Small intestine (tissue), 7 donors: Measurements from ENCODE around the gene SUPT3H. TPM values are rescaled to one million over a fixed set of nuclear protein-coding genes. Genes with fewer than 3 reads are reported as not detected.
"Not testable (repeated sequence)": the region's sequence is repeated elsewhere in the genome, so short reads cannot be mapped to it uniquely, and the experiment has no call there.

Experiments used
- DNase-seq, 2 donors: peaks; one replicate each; pipeline versions ENCODE4 v3.0.0 to v3.0.0-alpha.2; 2013
- FAIRE-seq: peaks from 2 replicates; lab custom pipeline; 2012; peaks lifted over from hg19 to GRCh38; lab: Jason Lieb, UNC
- H3K27ac ChIP-seq, 3 donors: one replicate each; pipeline ENCODE4 v1.5.1; 2013; ENCODE audit warnings: low read length in 2 of 3, mild to moderate bottlenecking in 2 of 3, control low read depth in 1 of 3, inconsistent platforms in 1 of 3, low read depth in 1 of 3, moderate library complexity in 1 of 3
- H3K27me3 ChIP-seq, 3 donors: one replicate each; pipeline ENCODE4 v1.6.1; 2013; ENCODE audit warnings: low read length in 3 of 3, inconsistent platforms in 1 of 3; ENCODE audit not compliant: control insufficient read depth in 3 of 3, insufficient read depth in 3 of 3
- H3K36me3 ChIP-seq, 3 donors: one replicate each; pipeline ENCODE4 v1.6.1; 2013; ENCODE audit warnings: low read length in 3 of 3, inconsistent platforms in 1 of 3, low read depth in 1 of 3, mild to moderate bottlenecking in 1 of 3, moderate library complexity in 1 of 3; ENCODE audit not compliant: control insufficient read depth in 3 of 3, insufficient read depth in 2 of 3
- H3K4me1 ChIP-seq, 3 donors: one replicate each; pipeline ENCODE4 v1.6.1; 2013; ENCODE audit warnings: low read length in 2 of 3, inconsistent platforms in 1 of 3, low read depth in 1 of 3, mild to moderate bottlenecking in 1 of 3, moderate library complexity in 1 of 3; ENCODE audit not compliant: control insufficient read depth in 3 of 3, insufficient read depth in 2 of 3
- H3K4me3 ChIP-seq, 3 donors: one replicate each; pipeline ENCODE4 v1.5.1; 2013; ENCODE audit warnings: low read length in 3 of 3, control low read depth in 1 of 3, inconsistent platforms in 1 of 3, low read depth in 1 of 3, mild to moderate bottlenecking in 1 of 3, moderate library complexity in 1 of 3
- H3K9me3 ChIP-seq, 2 donors: one replicate each; pipeline ENCODE4 v1.6.1; 2013; ENCODE audit warnings: low read depth in 1 of 2, low read length in 1 of 2; ENCODE audit not compliant: control insufficient read depth in 2 of 2, insufficient read depth in 1 of 2
- WGBS, 3 donors: extraction: QIAGEN DNeasy Blood & Tissue Kit; methylation state at CpG; one replicate each; pipeline ENCODE4 v1.1.7; 2013; 5-methylcytosine and 5-hydroxymethylcytosine counted together
- polyA plus RNA-seq, 4 donors: library from polyadenylated mRNA; stranded (reverse) in 3 of 4; unstranded in 1 of 4; fragments of 200-250 nt in 3 of 4; fragments of 120-200 nt in 1 of 4; gene quantifications; one replicate each; pipeline versions ENCODE4 v1.2.1 to v1.2.3, GENCODE V29; 2013
- donor health status: healthy with polysubstance abuse.
- donor health status: control.
- donor health status: control.
- donor health status: Bipolar disorder and iron deficiency.
- donor health status: healthy.

The SUPT3H gene
- polyA plus RNA-seq, 4 donors: 2.0 to 13.8 (median 7.0) TPM

GRCh38 chr6:44867571-44868334 lies 510.0 kb downstream of the SUPT3H start:
- no peak overlapping the region for H3K27ac ChIP-seq
- DNase-seq (no peak), FAIRE-seq (no peak)
- H3K36me3 ChIP-seq: no peaks in the 10 kb centered on the region
- H3K9me3 ChIP-seq: peaks cover 0 to 3% of the 10 kb centered on the region in 2 donors
- H3K4me3 ChIP-seq: no peak overlapping the region
- 85 to 90% (median 87%) methylated on average over 7 of the region's 7 CpGs for WGBS, 3 donors
- no peaks in the 10 kb centered on the region for H3K27me3 ChIP-seq
- H3K4me1 ChIP-seq: peaks cover 0 to 11% (median 0%) of the 10 kb centered on the region in 3 donors

- not testable (repeated sequence) for H3K9me3 ChIP-seq, H3K27ac ChIP-seq, DNase-seq, H3K36me3 ChIP-seq, H3K4me3 ChIP-seq, H3K27me3 ChIP-seq, FAIRE-seq
- peaks cover 0 to 11% (median 0%) of the 10 kb centered on the region in 3 donors for H3K4me1 ChIP-seq
- 89 to 92% (median 89%) methylated on average over 2 of the region's 2 CpGs for WGBS, 3 donors
These were observed 512.5 kb downstream of the SUPT3H start for GRCh38 chr6:44865184-44865583.

GRCh38 chr6:44859901-44860410 lies 517.8 kb downstream of the SUPT3H start:
- H3K36me3 ChIP-seq: no peaks in the 10 kb centered on the region
- peaks cover 0 to 2% of the 10 kb centered on the region in 2 donors for H3K9me3 ChIP-seq
- no peak for FAIRE-seq
- peaks cover 0 to 18% (median 0%) of the 10 kb centered on the region in 3 donors for H3K4me1 ChIP-seq
- no peaks in the 10 kb centered on the region for H3K27me3 ChIP-seq
- DNase-seq: no peak
- H3K27ac ChIP-seq: no peak overlapping the region
- no peak overlapping the region for H3K4me3 ChIP-seq
- 46 to 62% (median 52%) methylated on average over 2 of the region's 2 CpGs for WGBS, 3 donors

- Histone ChIP-seq H3K27me3 (no peaks in the 10 kb centered on the region), H3K9me3 (no peaks in the 10 kb centered on the region), H3K27ac (no peak overlapping the region), H3K4me1 (peaks cover 0 to 17% (median 0%) of the 10 kb centered on the region in 3 donors), H3K4me3 (no peak overlapping the region), H3K36me3 (no peaks in the 10 kb centered on the region)
- no peak for FAIRE-seq
- DNase-seq: no peak
These were observed 518.7 kb downstream of the SUPT3H start for GRCh38 chr6:44858998-44859397.

- no peak overlapping the region for H3K27ac ChIP-seq
- H3K36me3 ChIP-seq: no peaks in the 10 kb centered on the region
- H3K9me3 ChIP-seq: no peaks in the 10 kb centered on the region
- H3K4me1 ChIP-seq: peaks cover 0 to 17% (median 0%) of the 10 kb centered on the region in 3 donors
- DNase-seq (no peak), FAIRE-seq (no peak)
- H3K27me3 ChIP-seq: no peaks in the 10 kb centered on the region
- H3K4me3 ChIP-seq: no peak overlapping the region
- 56 to 85% (median 83%) methylated on average over 3 of the region's 3 CpGs for WGBS, 3 donors
These were observed 521.3 kb downstream of the SUPT3H start for GRCh38 chr6:44856479-44856878.

- H3K9me3 ChIP-seq: no peaks in the 10 kb centered on the region
- no peaks in the 10 kb centered on the region for H3K27me3 ChIP-seq
- DNase-seq: no peak
- H3K27ac ChIP-seq: no peak overlapping the region
- 69 to 83% (median 77%) methylated on average over 7 of the region's 7 CpGs for WGBS, 3 donors
- peaks cover 0 to 17% (median 0%) of the 10 kb centered on the region in 3 donors for H3K4me1 ChIP-seq
- H3K36me3 ChIP-seq: no peaks in the 10 kb centered on the region
- FAIRE-seq: no peak
- H3K4me3 ChIP-seq: no peak overlapping the region
These were observed 521.9 kb downstream of the SUPT3H start for GRCh38 chr6:44855562-44856411.

- 75 to 80% (median 77%) methylated on average over 2 of the region's 2 CpGs for WGBS, 3 donors
- peak in 1 of 2 donors; percentile 48 for DNase-seq
- Histone ChIP-seq H3K27me3 (no peaks in the 10 kb centered on the region), H3K4me1 (peaks cover 0 to 15% (median 0%) of the 10 kb centered on the region in 3 donors), H3K36me3 (no peaks in the 10 kb centered on the region), H3K9me3 (no peaks in the 10 kb centered on the region), H3K27ac (no peak overlapping the region), H3K4me3 (no peak overlapping the region)
- FAIRE-seq: no peak
These were observed 522.9 kb downstream of the SUPT3H start for GRCh38 chr6:44854712-44855443.

GRCh38 chr6:44851176-44851575 lies 526.6 kb downstream of the SUPT3H start:
- Histone ChIP-seq H3K4me1 (peaks cover 0 to 12% (median 0%) of the 10 kb centered on the region in 3 donors), H3K9me3 (no peaks in the 10 kb centered on the region), H3K27me3 (no peaks in the 10 kb centered on the region), H3K4me3 (no peak overlapping the region), H3K27ac (no peak overlapping the region), H3K36me3 (no peaks in the 10 kb centered on the region)
- 78 to 96% (median 94%) methylated on average over 1 of the region's 1 CpG for WGBS, 3 donors
- DNase-seq (no peak), FAIRE-seq (no peak)
